A549 (cell line): ENCODE results near the gene ESR1. TPM values are rescaled to one million over a fixed set of nuclear protein-coding genes. Genes with fewer than 3 reads are reported as not detected.

Experiments
- ATAC-seq, 2 experiments: fragments of 200-7000 bp in 1 of 2; fragments of >200 bp in 1 of 2; cut with Nextera tagmentation in 1 of 2; cut with Tn5 transposase in 1 of 2; 3 replicates each; pipeline versions ENCODE4 v1.8.0 to v1.9.1; 2018 to 2020; ENCODE audit warnings: mild to moderate bottlenecking in 1 of 2, moderate library complexity in 1 of 2
- CTCF ChIA-PET: fragments of 300-600 bp; sonication (Branson Sonifier 250); formaldehyde crosslinking; extraction: SDS; loops from one replicate; lab custom pipeline; 2021; ENCODE audit warnings: antibody characterized with exemption, inconsistent platforms; lab: Yijun Ruan, JAX
- POLR2A ChIA-PET: fragments of 350-600 bp; formaldehyde crosslinking; extraction: SDS; loops from one replicate; lab custom pipeline; 2021; ENCODE audit warnings: antibody characterized with exemption, inconsistent platforms; lab: Yijun Ruan, JAX
- DNase-seq, 2 experiments: peaks; one replicate each; pipeline versions ENCODE4 v3.0.0 to v3.0.0-alpha.2; 2011 to 2016; ENCODE audit warnings: low read depth in 1 of 2, low spot score in 1 of 2
- FAIRE-seq: peaks from 2 replicates; lab custom pipeline; 2011; peaks lifted over from hg19 to GRCh38; lab: Jason Lieb, UNC
- H3K27ac ChIP-seq, 2 experiments: fragments of >200 bp; sonication (Bioruptor Twin); formaldehyde crosslinking; 3 replicates each; pipeline ENCODE4 v1.5.1; 2016 to 2017
- H3K4me1 ChIP-seq: fragments of >200 bp; sonication (Bioruptor Twin); formaldehyde crosslinking; 3 replicates; pipeline ENCODE4 v1.6.1; 2016
- H3K4me2 ChIP-seq: fragments of >200 bp; sonication (Bioruptor Twin); formaldehyde crosslinking; 3 replicates; pipeline ENCODE4 v1.6.1; 2016
- H3K4me3 ChIP-seq: fragments of >200 bp; sonication (Bioruptor Twin); formaldehyde crosslinking; 3 replicates; pipeline ENCODE4 v1.5.1; 2016
- H3K9me3 ChIP-seq: fragments of >200 bp; sonication (Bioruptor Twin); formaldehyde crosslinking; 3 replicates; pipeline ENCODE4 v1.6.1; 2016
- ATOH8 ChIP-seq: fragments of 250-450 bp; sonication (Bioruptor Pico); IDR thresholded peaks from 2 replicates; pipeline ENCODE4 v1.5.0; 2020; ENCODE audit warnings: low read depth, mild to moderate bottlenecking, moderate library complexity
- EHF ChIP-seq: fragments of 250-450 bp; sonication (Bioruptor Pico); IDR thresholded peaks from 2 replicates; pipeline ENCODE4 v1.5.0; 2020; ENCODE audit warnings: mild to moderate bottlenecking
- ESRRA ChIP-seq: fragments of 150-350 bp; IDR thresholded peaks from 2 replicates; pipeline ENCODE4 v1.6.1; 2014; ENCODE audit warnings: mild to moderate bottlenecking, low read length, borderline replicate concordance
- FOSL2 ChIP-seq, 2 experiments: fragments of 450-650 bp in 1 of 2; fragments of >200 bp in 1 of 2; sonication (Bioruptor Twin) in 1 of 2; formaldehyde crosslinking; IDR thresholded peaks; 2 replicates each; pipeline versions ENCODE4 v1.5.0 to v1.6.1; 2016 to 2020; ENCODE audit warnings: mild to moderate bottlenecking in 1 of 2, moderate library complexity in 1 of 2
- HES2 ChIP-seq: fragments of >200 bp; sonication (Bioruptor Twin); formaldehyde crosslinking; IDR thresholded peaks from 2 replicates; pipeline ENCODE4 v1.6.1; 2016
- HOXB13 ChIP-seq: fragments of 250-450 bp; sonication (Bioruptor Pico); IDR thresholded peaks from 2 replicates; pipeline ENCODE4 v1.5.0; 2020; ENCODE audit warnings: low read depth, mild to moderate bottlenecking, moderate library complexity
- JUN ChIP-seq, 2 experiments: fragments of >200 bp; sonication (Bioruptor Twin); formaldehyde crosslinking; IDR thresholded peaks; 2 replicates in 1 of 2; 3 replicates in 1 of 2; pipeline ENCODE4 v1.6.1; 2016 to 2017
- KDM5A ChIP-seq: fragments of 200-600 bp; sonication (generic); IDR thresholded peaks from 2 replicates; pipeline ENCODE4 v1.6.1; 2016; ENCODE audit warnings: antibody characterized with exemption, mild to moderate bottlenecking
- MAFK ChIP-seq: fragments of 450-650 bp; IDR thresholded peaks from 2 replicates; pipeline ENCODE4 v1.6.1; 2014; ENCODE audit not compliant: partially characterized antibody
- MAZ ChIP-seq: fragments of 150-350 bp; IDR thresholded peaks from 2 replicates; pipeline ENCODE4 v1.6.1; 2014; ENCODE audit warnings: antibody characterized with exemption, low read depth, low read length, borderline replicate concordance
- NR3C1 ChIP-seq: fragments of >200 bp; sonication (Bioruptor Twin); formaldehyde crosslinking; IDR thresholded peaks from 3 replicates; pipeline ENCODE4 v1.6.1; 2017
- POLR2A ChIP-seq: IDR thresholded peaks from 2 replicates; pipeline ENCODE4 v1.6.1; 2012; ENCODE audit warnings: mild to moderate bottlenecking, low read length
- REST ChIP-seq: fragments of 200-600 bp; sonication (generic); IDR thresholded peaks from 2 replicates; pipeline ENCODE4 v1.6.1; 2016; ENCODE audit warnings: antibody characterized with exemption, mild to moderate bottlenecking, moderate library complexity
- ZC3H11A ChIP-seq: fragments of 450-650 bp; IDR thresholded peaks from 2 replicates; pipeline ENCODE4 v1.6.1; 2014; ENCODE audit warnings: antibody characterized with exemption, mild to moderate bottlenecking
- ZFP36 ChIP-seq: fragments of 450-650 bp; IDR thresholded peaks from 2 replicates; pipeline ENCODE4 v1.6.1; 2014; ENCODE audit warnings: borderline replicate concordance; ENCODE audit not compliant: partially characterized antibody
- ZNF302 ChIP-seq: fragments of 250-450 bp; sonication (Bioruptor Pico); IDR thresholded peaks from 2 replicates; pipeline ENCODE4 v1.9.0; 2021; ENCODE audit warnings: inconsistent platforms, mild to moderate bottlenecking, moderate library complexity
- WGBS: methylation state at CpG from one replicate; pipeline ENCODE4 v1.1.6; 2017; ENCODE audit errors: missing lambda C conversion rate; 5-methylcytosine and 5-hydroxymethylcytosine counted together
- polyA plus RNA-seq, 4 experiments: library from polyadenylated mRNA; depleted of rRNA in 3 of 4; stranded (reverse); fragments of >200 nt; fragmentation: RNase III in 1 of 4; extraction: RNeasy Plus Mini Kit Qiagen cat#74134 plus additional on column Dnase treatment in 1 of 4; gene quantifications; 2 replicates in 3 of 4; 3 replicates in 1 of 4; pipeline ENCODE4 v1.2.3, GENCODE V29; 2011 to 2017

ESR1 gene
- polyA plus RNA-seq, 2 of the 4 experiments (the other 2 are of a cell fraction) = not detected

GRCh38 chr6:151835396-151835795, 27.9 kb downstream of the ESR1 start (continued):
- TF ChIP-seq REST (no peak), FOSL2 (IDR thresholded peaks at IDR 0.05) (no peak), FOSL2 (CRISPR knock-in tag; IDR thresholded peaks at IDR 0.05) (no peak), ZNF302 (CRISPR knock-in tag) (no peak), ESRRA (no peak), POLR2A (no peak), MAZ (no peak), ZC3H11A (no peak), EHF (no peak), HES2 (no peak), NR3C1 (no peak)

GRCh38 chr6:151837223-151837622, 29.7 kb downstream of the ESR1 start:
- TF ChIP-seq HES2 = no peak
- no peak for TF ChIP-seq ZFP36
- TF ChIP-seq HOXB13 (CRISPR knock-in tag) = no peak
- no peak for TF ChIP-seq MAFK
- TF ChIP-seq ATOH8 = no peak
- TF ChIP-seq KDM5A = no peak
- no peak for TF ChIP-seq REST
- no peak overlapping the region for H3K4me3 ChIP-seq
- no peak overlapping the region for H3K4me2 ChIP-seq
- CTCF ChIA-PET = no interaction called here
- POLR2A ChIA-PET = no interaction called here
- H3K4me1 ChIP-seq = no peaks in the 10 kb centered on the region
- WGBS = 1% methylated on average over 4 of the region's 5 CpGs
- H3K9me3 ChIP-seq = no peaks in the 10 kb centered on the region
- DNase-seq (no peak), FAIRE-seq (no peak), ATAC-seq (no peak)
- no peak overlapping the region for H3K27ac ChIP-seq

- Histone ChIP-seq H3K9me3 (no peaks in the 10 kb centered on the region), H3K4me3 (no peak overlapping the region)
- 34% methylated on average over 2 of the region's 2 CpGs for WGBS
- TF ChIP-seq JUN (IDR thresholded peaks at IDR 0.05) = no peak
- TF ChIP-seq, all 56 proteins: peak for 0
- no peak for ATAC-seq
- POLR2A ChIA-PET = no interaction called here
- CTCF ChIA-PET = no interaction called here
- Histone ChIP-seq H3K4me2 (no peak overlapping the region), H3K4me1 (no peaks in the 10 kb centered on the region), H3K27ac (no peak overlapping the region)
- no peak for FAIRE-seq
- no peak for DNase-seq
These were observed 35.3 kb downstream of the ESR1 start for GRCh38 chr6:151842816-151843215.
